ENCODE data around the gene MAD1L1.

GRCh38 chr7:2032030-2032875 is 200.5 kb downstream of the MAD1L1 start:
- TF ChIP-seq POLR2A (IDR thresholded peaks at IDR 0.05; ENCODE audit: low read depth, low read length): no peak
- TF ChIP-seq, protein P1, sequence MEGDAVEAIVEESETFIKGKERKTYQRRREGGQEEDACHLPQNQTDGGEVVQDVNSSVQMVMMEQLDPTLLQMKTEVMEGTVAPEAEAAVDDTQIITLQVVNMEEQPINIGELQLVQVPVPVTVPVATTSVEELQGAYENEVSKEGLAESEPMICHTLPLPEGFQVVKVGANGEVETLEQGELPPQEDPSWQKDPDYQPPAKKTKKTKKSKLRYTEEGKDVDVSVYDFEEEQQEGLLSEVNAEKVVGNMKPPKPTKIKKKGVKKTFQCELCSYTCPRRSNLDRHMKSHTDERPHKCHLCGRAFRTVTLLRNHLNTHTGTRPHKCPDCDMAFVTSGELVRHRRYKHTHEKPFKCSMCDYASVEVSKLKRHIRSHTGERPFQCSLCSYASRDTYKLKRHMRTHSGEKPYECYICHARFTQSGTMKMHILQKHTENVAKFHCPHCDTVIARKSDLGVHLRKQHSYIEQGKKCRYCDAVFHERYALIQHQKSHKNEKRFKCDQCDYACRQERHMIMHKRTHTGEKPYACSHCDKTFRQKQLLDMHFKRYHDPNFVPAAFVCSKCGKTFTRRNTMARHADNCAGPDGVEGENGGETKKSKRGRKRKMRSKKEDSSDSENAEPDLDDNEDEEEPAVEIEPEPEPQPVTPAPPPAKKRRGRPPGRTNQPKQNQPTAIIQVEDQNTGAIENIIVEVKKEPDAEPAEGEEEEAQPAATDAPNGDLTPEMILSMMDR (conservative IDR thresholded peaks at IDR 0.05; ENCODE audit: low read depth, low read length): no peak
